Glutamatergic neuron (in vitro differentiated cells): ENCODE results near the gene PAPOLB. TPM values are rescaled to one million over a fixed set of nuclear protein-coding genes. Genes with fewer than 3 reads are reported as not detected.

Source experiments
- DNase-seq: peaks from one replicate; pipeline ENCODE4 v3.0.0; 2022
- H3K27ac Mint-ChIP-seq: one replicate; pipeline ENCODE4 v1.8.0; 2020; ENCODE audit warnings: mild to moderate bottlenecking, mixed read lengths, inconsistent platforms; ENCODE audit not compliant: unreplicated experiment
- H3K27me3 Mint-ChIP-seq: one replicate; pipeline ENCODE4 v1.8.0; 2020; ENCODE audit warnings: mild to moderate bottlenecking, moderate library complexity, mixed read lengths, inconsistent platforms; ENCODE audit not compliant: unreplicated experiment
- H3K36me3 Mint-ChIP-seq: one replicate; pipeline ENCODE4 v1.8.0; 2020; ENCODE audit warnings: mild to moderate bottlenecking, mixed read lengths, inconsistent platforms; ENCODE audit not compliant: unreplicated experiment
- H3K4me1 Mint-ChIP-seq: one replicate; pipeline ENCODE4 v1.8.0; 2020; ENCODE audit warnings: mild to moderate bottlenecking, low read depth, mixed read lengths, inconsistent platforms; ENCODE audit not compliant: unreplicated experiment
- H3K4me3 Mint-ChIP-seq: one replicate; pipeline ENCODE4 v1.8.0; 2020; ENCODE audit warnings: mild to moderate bottlenecking, mixed read lengths, inconsistent platforms; ENCODE audit not compliant: unreplicated experiment
- H3K9me3 Mint-ChIP-seq: one replicate; pipeline ENCODE4 v1.8.0; 2020; ENCODE audit warnings: mild to moderate bottlenecking, moderate library complexity, mixed read lengths, inconsistent platforms; ENCODE audit not compliant: unreplicated experiment
- total RNA-seq: library from RNA; stranded (reverse); fragmentation: NEBNext Ultra II Directional; extraction: Animal tissue kit (Norgen Biotek cat#: 25700); gene quantifications from one replicate; pipeline ENCODE4 v1.2.1, GENCODE V29; 2021; ENCODE audit not compliant: unreplicated experiment
- TF ChIP-seq, protein P1 (sequence below): fragments of 200-600 bp; sonication (generic); IDR thresholded peaks from one replicate; pipeline ENCODE4 v1.5.0; 2021; ENCODE audit not compliant: partially characterized antibody, unreplicated experiment

The PAPOLB gene
- total RNA-seq, 1 donor from 2014 or later = 1.2 TPM

DNA sequence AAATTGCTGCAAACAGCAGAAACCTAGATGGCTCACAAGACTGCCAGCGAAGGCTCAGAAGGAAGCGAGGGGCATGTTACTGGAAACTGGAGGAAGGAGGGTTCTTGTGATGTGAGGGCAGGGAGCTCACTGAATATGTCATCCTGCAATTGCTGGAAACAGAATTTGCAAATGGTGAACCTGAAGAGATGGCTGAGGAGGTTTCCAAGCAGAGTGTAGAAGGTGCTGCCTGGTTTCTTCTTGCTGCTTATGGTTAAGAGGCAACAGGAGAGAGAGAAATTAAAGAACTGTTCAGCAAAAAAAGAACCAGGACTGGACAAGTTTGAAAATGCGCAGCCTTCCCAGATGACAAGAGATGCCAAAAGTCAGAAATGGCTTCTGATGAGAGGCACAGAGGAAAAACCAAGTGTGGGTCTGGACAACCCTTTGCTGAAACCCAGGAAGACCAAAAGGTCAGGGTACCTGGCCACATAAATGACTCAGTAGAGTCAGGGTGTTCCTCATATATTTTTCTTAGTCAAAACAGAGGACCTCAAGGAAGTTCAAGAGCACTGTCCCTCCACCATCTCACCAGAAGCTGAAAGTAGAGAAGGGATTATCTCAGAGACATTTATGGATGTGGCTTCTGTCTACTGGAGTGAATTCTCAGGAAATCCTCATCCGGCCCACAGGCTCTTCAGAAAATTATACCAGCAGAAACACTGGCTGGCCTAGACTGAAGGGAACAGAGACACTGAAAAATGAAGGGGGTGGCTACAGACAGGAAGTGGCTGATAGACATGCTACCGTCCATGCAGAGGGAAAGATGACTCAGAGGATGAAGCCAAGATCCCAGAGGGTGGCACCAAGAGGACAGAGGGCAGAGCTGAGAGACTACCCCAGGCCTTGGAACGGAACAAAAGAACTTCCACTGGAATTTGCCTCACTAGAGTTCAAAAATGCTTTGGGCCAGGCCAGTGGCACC is 10.1 kb downstream of the PAPOLB start:
- peaks cover 16% of the 10 kb centered on the region for H3K4me1 Mint-ChIP-seq
- peaks cover 11% of the 10 kb centered on the region for H3K9me3 Mint-ChIP-seq
- TF ChIP-seq, protein P1, sequence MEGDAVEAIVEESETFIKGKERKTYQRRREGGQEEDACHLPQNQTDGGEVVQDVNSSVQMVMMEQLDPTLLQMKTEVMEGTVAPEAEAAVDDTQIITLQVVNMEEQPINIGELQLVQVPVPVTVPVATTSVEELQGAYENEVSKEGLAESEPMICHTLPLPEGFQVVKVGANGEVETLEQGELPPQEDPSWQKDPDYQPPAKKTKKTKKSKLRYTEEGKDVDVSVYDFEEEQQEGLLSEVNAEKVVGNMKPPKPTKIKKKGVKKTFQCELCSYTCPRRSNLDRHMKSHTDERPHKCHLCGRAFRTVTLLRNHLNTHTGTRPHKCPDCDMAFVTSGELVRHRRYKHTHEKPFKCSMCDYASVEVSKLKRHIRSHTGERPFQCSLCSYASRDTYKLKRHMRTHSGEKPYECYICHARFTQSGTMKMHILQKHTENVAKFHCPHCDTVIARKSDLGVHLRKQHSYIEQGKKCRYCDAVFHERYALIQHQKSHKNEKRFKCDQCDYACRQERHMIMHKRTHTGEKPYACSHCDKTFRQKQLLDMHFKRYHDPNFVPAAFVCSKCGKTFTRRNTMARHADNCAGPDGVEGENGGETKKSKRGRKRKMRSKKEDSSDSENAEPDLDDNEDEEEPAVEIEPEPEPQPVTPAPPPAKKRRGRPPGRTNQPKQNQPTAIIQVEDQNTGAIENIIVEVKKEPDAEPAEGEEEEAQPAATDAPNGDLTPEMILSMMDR = no peak
- H3K36me3 Mint-ChIP-seq = peaks cover 14% of the 10 kb centered on the region
- no peak overlapping the region for H3K4me3 Mint-ChIP-seq
- H3K27ac Mint-ChIP-seq = no peak overlapping the region
- DNase-seq = no peak
- peaks cover 2% of the 10 kb centered on the region for H3K27me3 Mint-ChIP-seq

DNA sequence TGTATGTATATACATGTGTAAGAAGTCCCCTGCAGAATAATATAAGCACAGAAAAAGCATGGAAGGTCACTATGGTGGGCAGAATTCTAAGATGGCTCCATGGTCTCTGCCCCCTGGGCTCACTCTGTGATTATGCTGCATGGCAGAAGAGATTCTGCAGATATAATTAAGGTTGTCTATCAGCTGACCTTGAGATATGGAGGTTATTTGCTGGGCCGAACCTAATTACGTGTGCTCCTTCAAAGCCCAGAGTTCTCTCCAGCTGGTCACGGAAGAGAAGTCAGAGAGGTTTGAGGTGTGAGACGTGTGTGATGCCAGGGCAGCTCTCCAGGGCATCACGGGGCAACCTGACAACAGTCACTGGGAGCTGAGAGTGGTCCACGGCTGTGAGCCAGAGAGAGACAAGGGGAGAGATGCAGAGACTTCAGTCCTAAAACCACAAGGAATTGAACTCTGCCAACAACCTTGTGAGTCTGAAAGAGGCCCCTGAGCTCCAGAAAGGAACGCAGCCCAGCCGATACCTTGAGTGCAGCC is 11.5 kb downstream of the PAPOLB start:
- H3K36me3 Mint-ChIP-seq = peaks cover 10% of the 10 kb centered on the region

DNA sequence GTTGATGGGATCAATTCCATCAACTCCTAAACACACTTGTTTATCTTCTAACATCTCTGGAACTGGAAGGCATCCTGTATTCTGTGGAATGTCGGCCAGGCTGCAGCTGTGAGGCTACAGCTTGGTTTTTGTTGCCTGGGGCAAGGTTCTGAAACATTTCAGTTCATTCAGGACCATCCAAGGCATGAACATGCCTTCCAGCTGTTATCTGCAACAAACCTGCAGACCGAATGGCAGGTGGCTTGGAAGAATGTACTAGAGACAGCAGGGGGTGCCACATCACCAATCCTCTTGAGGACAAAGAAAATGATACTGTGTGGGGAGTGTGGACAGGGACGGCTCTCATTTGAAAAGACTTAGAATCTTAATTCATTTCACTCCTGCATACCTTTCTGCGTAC is 12.4 kb downstream of the PAPOLB start:
- H3K27ac Mint-ChIP-seq = peak overlapping the region; percentile 60
- no peak for DNase-seq

More for the DNA sequence above, 11.5 kb downstream of the PAPOLB start:
- TF ChIP-seq, protein P1 = no peak
- Mint-ChIP-seq H3K27me3 (peaks cover 2% of the 10 kb centered on the region), H3K4me1 (peaks cover 15% of the 10 kb centered on the region), H3K9me3 (peaks cover 8% of the 10 kb centered on the region), H3K4me3 (no peak overlapping the region), H3K27ac (no peak overlapping the region)
- no peak for DNase-seq

DNA sequence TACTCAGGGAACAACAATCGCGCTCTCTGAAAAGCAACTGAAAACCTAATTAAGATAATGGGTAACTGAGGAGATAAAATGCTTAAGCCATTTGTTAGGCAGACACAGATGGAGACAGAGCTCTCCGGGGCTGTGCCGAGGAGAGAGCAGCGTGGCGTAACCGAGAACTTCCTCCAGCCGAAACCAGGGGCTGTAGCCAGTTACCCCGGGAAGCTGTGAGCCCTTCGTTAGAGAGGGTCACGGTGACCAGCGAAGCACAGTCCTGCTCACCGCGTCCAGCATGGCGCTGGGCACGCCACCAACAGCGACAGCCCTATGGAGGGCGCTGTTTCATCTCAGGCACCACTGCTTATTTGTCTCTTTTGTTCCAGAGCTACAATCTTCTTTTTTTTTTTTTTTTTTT is 16.1 kb downstream of the PAPOLB start:
- Mint-ChIP-seq H3K36me3 (no peaks in the 10 kb centered on the region), H3K4me3 (peak overlapping the region; percentile 61), H3K4me1 (peaks cover 20% of the 10 kb centered on the region), H3K27me3 (peaks cover 2% of the 10 kb centered on the region), H3K9me3 (peaks cover 4% of the 10 kb centered on the region), H3K27ac (peak overlapping the region; percentile 85)
- TF ChIP-seq, protein P1 = peak; percentile 57
- peak; percentile 74 for DNase-seq

More for the DNA sequence above, 12.4 kb downstream of the PAPOLB start:
- TF ChIP-seq, protein P1 = no peak
- Mint-ChIP-seq H3K4me1 (peaks cover 18% of the 10 kb centered on the region), H3K9me3 (peaks cover 8% of the 10 kb centered on the region), H3K27me3 (peaks cover 4% of the 10 kb centered on the region), H3K4me3 (no peak overlapping the region), H3K36me3 (peaks cover 10% of the 10 kb centered on the region)
